Measurements from ENCODE around the gene ZNF844.
"Not testable (repeated sequence)": the region's sequence is repeated elsewhere in the genome, so short reads cannot be mapped to it uniquely, and the experiment has no call there.

The ZNF844 gene

DNA sequence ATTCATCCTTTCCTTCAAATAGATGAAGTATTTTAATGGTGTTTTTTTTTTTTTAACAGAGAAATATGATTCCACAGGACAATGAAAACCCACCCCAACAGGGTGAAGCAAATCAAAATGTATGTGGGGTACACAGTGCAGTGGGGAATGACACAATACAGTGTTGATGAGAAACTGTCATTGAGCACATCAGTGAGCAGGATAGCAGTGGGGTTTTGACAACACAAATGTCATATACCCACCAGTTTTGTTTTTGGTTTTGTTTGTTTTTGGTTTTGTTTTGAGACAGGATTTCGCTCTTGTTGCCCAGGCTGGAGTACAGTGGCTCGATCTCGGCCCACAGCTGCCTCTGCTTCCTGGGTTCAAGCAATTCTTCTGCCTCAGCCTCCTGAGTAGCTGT, 29.2 kb downstream of the ZNF844 start:
- peaks cover 5% of the 10 kb centered on the region for H3K79me1 ChIP-seq (ENCODE audit: low read length)
- H3K27ac ChIP-seq (ENCODE audit: low read depth, low read length) = no peak overlapping the region
- no peak overlapping the region for H4K8ac ChIP-seq (ENCODE audit: low read depth, low read length)
- no peaks in the 10 kb centered on the region for H3K9me3 ChIP-seq (ENCODE audit: insufficient read depth, low read depth, low read length)
- peaks cover 2 to 6% of the 10 kb centered on the region in 2 experiments for H3K4me1 ChIP-seq (ENCODE audit: control insufficient read depth in 1 of 2, insufficient read depth in 2 of 2, low read length in 2 of 2)
- H3K36me3 ChIP-seq (ENCODE audit: control insufficient read depth in 1 of 2, insufficient read depth in 2 of 2, low read length in 2 of 2) = peaks cover 0 to 2% of the 10 kb centered on the region in 2 experiments
- WGBS (ENCODE audit: extremely low coverage, insufficient coverage, insufficient read length) = no CpG with 5 or more reads among the region's 3 CpGs
- DNase-seq = no peak
- H2BK5ac ChIP-seq (ENCODE audit: low read depth, low read length, poor library complexity) = no peak overlapping the region
- H2BK120ac ChIP-seq (ENCODE audit: insufficient read depth, low read length, poor library complexity) = no peak overlapping the region
- H4K12ac ChIP-seq (ENCODE audit: low read depth, low read length) = no peak overlapping the region
- no peak overlapping the region for H3K18ac ChIP-seq (ENCODE audit: low read length)
- H3K9ac ChIP-seq (ENCODE audit: low read length) = no peak overlapping the region
- no peak overlapping the region for H2AK5ac ChIP-seq (ENCODE audit: low read length)
- no peak overlapping the region for H3K14ac ChIP-seq (ENCODE audit: low read length)
- H2AFZ ChIP-seq (ENCODE audit: insufficient read depth, low read length, poor library complexity) = no peak overlapping the region
- no peak overlapping the region for H4K91ac ChIP-seq (ENCODE audit: low read depth, low read length)
- H2BK12ac ChIP-seq (ENCODE audit: low read length) = no peak overlapping the region
- H3K27me3 ChIP-seq (ENCODE audit: insufficient read depth, low read length) = no peaks in the 10 kb centered on the region
- H3K4me2 ChIP-seq (ENCODE audit: low read length) = no peak overlapping the region
- H3K23ac ChIP-seq (ENCODE audit: low read length) = no peak overlapping the region
- peak overlapping the region; percentile 69 for H3K4ac ChIP-seq (ENCODE audit: low read depth, low read length)
- H3K79me2 ChIP-seq (ENCODE audit: control insufficient read depth, insufficient read depth, low read length, poor library complexity) = peaks cover 2% of the 10 kb centered on the region
- no peak overlapping the region for H3K4me3 ChIP-seq (ENCODE audit: low read depth, low read length)

DNA sequence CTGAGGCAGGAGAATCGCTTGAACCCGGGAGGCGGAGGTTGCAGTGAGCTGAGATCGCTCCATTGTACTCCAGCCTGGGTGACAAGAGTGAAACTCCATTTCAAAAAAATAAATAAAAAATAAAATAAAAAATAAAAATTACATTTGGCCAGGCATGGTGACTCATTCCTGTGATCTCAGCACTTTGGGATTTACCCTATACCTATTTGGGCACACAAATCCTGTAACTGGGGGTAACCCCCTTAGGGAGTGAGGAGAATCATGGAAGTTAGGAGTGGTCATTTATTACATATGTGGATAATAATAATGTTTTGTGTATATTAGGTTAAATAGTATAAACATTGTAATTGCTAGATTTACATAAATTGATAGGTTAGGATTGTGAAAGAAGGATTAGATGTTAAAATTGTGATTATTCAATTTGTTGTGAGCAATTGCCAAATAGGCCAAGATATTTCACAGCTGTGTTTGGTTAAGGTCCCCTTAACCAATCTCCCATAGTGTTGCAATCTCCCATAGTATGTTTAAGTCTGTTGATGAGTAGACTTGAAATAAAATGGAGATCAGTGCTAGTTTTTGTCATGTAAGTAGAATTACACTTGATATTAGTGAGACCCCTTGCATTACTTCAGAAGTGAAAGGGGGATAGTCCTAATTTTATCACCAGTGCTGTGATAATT, 30.7 kb downstream of the ZNF844 start:
- Histone ChIP-seq H3K18ac (ENCODE audit: low read length) (no peak overlapping the region), H2BK5ac (ENCODE audit: low read depth, low read length, poor library complexity) (no peak overlapping the region), H4K8ac (ENCODE audit: low read depth, low read length) (no peak overlapping the region), H3K4me1 (ENCODE audit: control insufficient read depth in 1 of 2, insufficient read depth in 2 of 2, low read length in 2 of 2) (peaks cover 2 to 6% of the 10 kb centered on the region in 2 experiments), H2AFZ (ENCODE audit: insufficient read depth, low read length, poor library complexity) (no peak overlapping the region), H3K4me2 (ENCODE audit: low read length) (no peak overlapping the region), H3K9me3 (ENCODE audit: insufficient read depth, low read depth, low read length) (no peaks in the 10 kb centered on the region), H4K91ac (ENCODE audit: low read depth, low read length) (no peak overlapping the region), H2BK12ac (ENCODE audit: low read length) (no peak overlapping the region), H2AK5ac (ENCODE audit: low read length) (no peak overlapping the region), H4K12ac (ENCODE audit: low read depth, low read length) (no peak overlapping the region), H2BK120ac (ENCODE audit: insufficient read depth, low read length, poor library complexity) (no peak overlapping the region), H3K4me3 (ENCODE audit: low read depth, low read length) (no peak overlapping the region), H3K9ac (ENCODE audit: low read length) (no peak overlapping the region), H3K23ac (ENCODE audit: low read length) (no peak overlapping the region), H3K36me3 (ENCODE audit: control insufficient read depth in 1 of 2, insufficient read depth in 2 of 2, low read length in 2 of 2) (peaks cover 0 to 3% of the 10 kb centered on the region in 2 experiments), H3K27me3 (ENCODE audit: insufficient read depth, low read length) (no peaks in the 10 kb centered on the region), H3K14ac (ENCODE audit: low read length) (no peak overlapping the region), H3K79me2 (ENCODE audit: control insufficient read depth, insufficient read depth, low read length, poor library complexity) (peaks cover 2% of the 10 kb centered on the region), H3K27ac (ENCODE audit: low read depth, low read length) (no peak overlapping the region), H3K79me1 (ENCODE audit: low read length) (peaks cover 5% of the 10 kb centered on the region), H3K4ac (ENCODE audit: low read depth, low read length) (no peak overlapping the region)
- DNase-seq = no peak
- no CpG with 5 or more reads among the region's 4 CpGs for WGBS (ENCODE audit: extremely low coverage, insufficient coverage, insufficient read length)

DNA sequence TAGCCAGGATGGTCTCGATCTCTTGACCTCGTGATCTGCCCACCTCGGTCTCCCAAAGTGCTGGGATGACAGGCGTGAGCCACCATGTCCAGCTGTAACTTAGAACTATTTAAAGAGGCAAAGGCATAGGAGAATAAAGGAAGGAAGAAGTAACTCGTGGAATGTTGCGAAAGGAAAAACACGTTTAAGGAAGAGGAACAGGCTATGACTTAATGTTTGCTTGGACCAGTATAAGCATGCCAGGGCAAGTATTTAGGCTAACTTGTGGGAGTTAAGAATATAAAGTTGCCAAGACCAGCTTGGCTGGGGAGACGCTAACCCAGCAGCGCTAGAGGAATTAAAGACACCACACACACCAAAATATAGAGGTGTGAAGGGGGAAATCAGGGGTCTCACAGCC, 33.5 kb downstream of the ZNF844 start:
- Histone ChIP-seq H2BK120ac (ENCODE audit: insufficient read depth, low read length, poor library complexity) (no peak overlapping the region), H4K8ac (ENCODE audit: low read depth, low read length) (no peak overlapping the region), H3K9ac (ENCODE audit: low read length) (no peak overlapping the region), H3K4me2 (ENCODE audit: low read length) (no peak overlapping the region), H2BK12ac (ENCODE audit: low read length) (no peak overlapping the region), H2BK5ac (ENCODE audit: low read depth, low read length, poor library complexity) (no peak overlapping the region), H3K4me1 (ENCODE audit: control insufficient read depth in 1 of 2, insufficient read depth in 2 of 2, low read length in 2 of 2) (peaks cover 0 to 4% of the 10 kb centered on the region in 2 experiments), H2AFZ (ENCODE audit: insufficient read depth, low read length, poor library complexity) (no peak overlapping the region), H3K79me2 (ENCODE audit: control insufficient read depth, insufficient read depth, low read length, poor library complexity) (no peaks in the 10 kb centered on the region), H3K23ac (ENCODE audit: low read length) (no peak overlapping the region), H3K18ac (ENCODE audit: low read length) (no peak overlapping the region), H4K91ac (ENCODE audit: low read depth, low read length) (no peak overlapping the region), H2AK5ac (ENCODE audit: low read length) (no peak overlapping the region), H3K4ac (ENCODE audit: low read depth, low read length) (no peak overlapping the region), H3K27me3 (ENCODE audit: insufficient read depth, low read length) (no peaks in the 10 kb centered on the region), H3K79me1 (ENCODE audit: low read length) (no peaks in the 10 kb centered on the region), H3K14ac (ENCODE audit: low read length) (no peak overlapping the region), H3K27ac (ENCODE audit: low read depth, low read length) (no peak overlapping the region), H3K36me3 (ENCODE audit: control insufficient read depth in 1 of 2, insufficient read depth in 2 of 2, low read length in 2 of 2) (peaks cover 0 to 3% of the 10 kb centered on the region in 2 experiments), H3K9me3 (ENCODE audit: insufficient read depth, low read depth, low read length) (no peaks in the 10 kb centered on the region), H3K4me3 (ENCODE audit: low read depth, low read length) (no peak overlapping the region), H4K12ac (ENCODE audit: low read depth, low read length) (no peak overlapping the region)
- no peak for DNase-seq
- no CpG with 5 or more reads among the region's 9 CpGs for WGBS (ENCODE audit: extremely low coverage, insufficient coverage, insufficient read length)

DNA sequence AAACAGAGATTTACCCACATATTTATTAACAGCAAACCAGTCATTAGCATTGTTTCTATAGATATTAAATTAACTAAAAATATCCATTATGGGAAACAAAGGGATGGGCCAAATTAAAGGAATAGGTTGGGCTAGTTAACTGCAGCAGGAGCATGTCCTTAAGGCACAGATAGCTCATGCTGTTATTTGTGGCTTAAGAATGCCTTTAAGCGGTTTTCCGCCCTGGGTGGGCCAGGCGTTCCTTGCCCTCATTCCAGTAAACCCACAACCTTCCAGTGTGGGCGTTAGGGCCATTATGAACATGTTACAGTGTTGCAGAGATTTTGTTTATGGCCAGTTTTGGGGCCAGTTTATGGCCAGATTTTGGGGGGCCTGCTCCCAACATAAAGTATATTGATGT, 39.4 kb downstream of the ZNF844 start:
- not testable (repeated sequence) for H3K4me1 ChIP-seq (ENCODE audit: control insufficient read depth in 1 of 2, insufficient read depth in 2 of 2, low read length in 2 of 2); H4K91ac ChIP-seq (ENCODE audit: low read depth, low read length); H3K27ac ChIP-seq (ENCODE audit: low read depth, low read length); H3K9ac ChIP-seq (ENCODE audit: low read length); H3K14ac ChIP-seq (ENCODE audit: low read length); H3K79me2 ChIP-seq (ENCODE audit: control insufficient read depth, insufficient read depth, low read length, poor library complexity); H3K9me3 ChIP-seq (ENCODE audit: insufficient read depth, low read depth, low read length); H3K4me3 ChIP-seq (ENCODE audit: low read depth, low read length); H2BK120ac ChIP-seq (ENCODE audit: insufficient read depth, low read length, poor library complexity); H3K27me3 ChIP-seq (ENCODE audit: insufficient read depth, low read length); H3K4me2 ChIP-seq (ENCODE audit: low read length); H3K18ac ChIP-seq (ENCODE audit: low read length); H3K79me1 ChIP-seq (ENCODE audit: low read length); DNase-seq; H2AK5ac ChIP-seq (ENCODE audit: low read length); H2BK5ac ChIP-seq (ENCODE audit: low read depth, low read length, poor library complexity); H3K23ac ChIP-seq (ENCODE audit: low read length); H4K8ac ChIP-seq (ENCODE audit: low read depth, low read length); H2BK12ac ChIP-seq (ENCODE audit: low read length); H4K12ac ChIP-seq (ENCODE audit: low read depth, low read length); H3K36me3 ChIP-seq (ENCODE audit: control insufficient read depth in 1 of 2, insufficient read depth in 2 of 2, low read length in 2 of 2); H2AFZ ChIP-seq (ENCODE audit: insufficient read depth, low read length, poor library complexity); H3K4ac ChIP-seq (ENCODE audit: low read depth, low read length)
- WGBS (ENCODE audit: extremely low coverage, insufficient coverage, insufficient read length) = no CpG with 5 or more reads among the region's 4 CpGs
